Esophagus mucosa (tissue), 1 donor: Measurements from ENCODE around the gene C20orf202. TPM values are rescaled to one million over a fixed set of nuclear protein-coding genes. Genes with fewer than 3 reads are reported as not detected.

Experiments
- ATAC-seq: fragments of 200-7000 bp; cut with Tn5 transposase; one replicate; pipeline ENCODE4 v1.9.1; 2020
- total RNA-seq: library from RNA; stranded (reverse); gene quantifications from one replicate; pipeline ENCODE4 v1.2.4, GENCODE V29; 2023
- donor health status: DM: yes; HTN: yes; CAD: no.

The C20orf202 gene
- 0.24 TPM for total RNA-seq

GRCh38 chr20:1202762-1203504, at the start of gene C20orf202:
C20orf202 (plus strand) TSS chr20:1203454; CDS start chr20:1203586, 132 bp downstream.
- no peak for ATAC-seq

GRCh38 chr20:1154226-1154625, 49.0 kb upstream of the C20orf202 start:
- ATAC-seq, result no peak

- no peak for ATAC-seq
Observed at GRCh38 chr20:1154691-1155090, 48.6 kb upstream of the C20orf202 start.

GRCh38 chr20:1155342-1155741, 47.9 kb upstream of the C20orf202 start:
- no peak for ATAC-seq

- ATAC-seq, result no peak
Observed at GRCh38 chr20:1160496-1160895, 42.8 kb upstream of the C20orf202 start.

- no peak for ATAC-seq
Observed at GRCh38 chr20:1160991-1161390, 42.3 kb upstream of the C20orf202 start.

GRCh38 chr20:1163105-1163504, 40.1 kb upstream of the C20orf202 start:
- ATAC-seq, result no peak

GRCh38 chr20:1163653-1164052, 39.6 kb upstream of the C20orf202 start:
- ATAC-seq, result no peak

GRCh38 chr20:1164871-1165270, 38.4 kb upstream of the C20orf202 start:
- ATAC-seq, result no peak

GRCh38 chr20:1165521-1165920, 37.7 kb upstream of the C20orf202 start:
- ATAC-seq, result no peak

GRCh38 chr20:1165941-1166340, 37.3 kb upstream of the C20orf202 start:
- no peak for ATAC-seq

GRCh38 chr20:1166948-1167720, 36.1 kb upstream of the C20orf202 start:
- peak; percentile 39 for ATAC-seq

- no peak for ATAC-seq
Observed at GRCh38 chr20:1169224-1169623, 34.0 kb upstream of the C20orf202 start.

- no peak for ATAC-seq
Observed at GRCh38 chr20:1171461-1172093, 31.7 kb upstream of the C20orf202 start.

- ATAC-seq, result no peak
Observed at GRCh38 chr20:1173698-1174097, 29.6 kb upstream of the C20orf202 start.

- no peak for ATAC-seq
Observed at GRCh38 chr20:1174787-1175186, 28.5 kb upstream of the C20orf202 start.

GRCh38 chr20:1177680-1178079, 25.6 kb upstream of the C20orf202 start:
- ATAC-seq, result peak; percentile 7

- no peak for ATAC-seq
Observed at GRCh38 chr20:1178103-1178502, 25.2 kb upstream of the C20orf202 start.

- no peak for ATAC-seq
Observed at GRCh38 chr20:1178623-1179022, 24.6 kb upstream of the C20orf202 start.

- ATAC-seq, result no peak
Observed at GRCh38 chr20:1180949-1181348, 22.3 kb upstream of the C20orf202 start.

GRCh38 chr20:1182106-1182505, 21.1 kb upstream of the C20orf202 start:
- no peak for ATAC-seq

- no peak for ATAC-seq
Observed at GRCh38 chr20:1183153-1183552, 20.1 kb upstream of the C20orf202 start.

- ATAC-seq, result no peak
Observed at GRCh38 chr20:1184260-1184637, 19.0 kb upstream of the C20orf202 start.
